C4-2B (cell line): ENCODE data around the gene TWIST2.

Experiments
- CTCF ChIP-seq: fragments of 450-650 bp; conservative IDR thresholded peaks from 2 replicates; pipeline ENCODE4 v1.5.1; 2017; ENCODE audit warnings: mild to moderate bottlenecking
- ZFX ChIP-seq: fragments of 450-650 bp; IDR thresholded peaks from 2 replicates; pipeline ENCODE4 v1.6.1; 2017

GRCh38 chr2:238939521-238940403, 91.9 kb downstream of the TWIST2 start:
- no peak for TF ChIP-seq CTCF
- TF ChIP-seq ZFX, result no peak
